MCF 10A (cell line): ENCODE results near the gene HEATR1. TPM values are rescaled to one million over a fixed set of nuclear protein-coding genes. Genes with fewer than 3 reads are reported as not detected.

ENCODE experiments used
- BruUV-seq: library from RNA; stranded (reverse); fragments of 400-500 nt; replicated peaks from 2 replicates; lab custom pipeline; 2021; lab: Mats Ljungman, UMichigan
- CTCF ChIA-PET: fragments of 300-600 bp; sonication (Branson Sonifier 250); formaldehyde crosslinking; extraction: SDS; loops from one replicate; lab custom pipeline; 2021; ENCODE audit warnings: antibody characterized with exemption, inconsistent platforms; lab: Yijun Ruan, JAX
- POLR2A ChIA-PET: fragments of 300-600, 350-650 bp; sonication (Branson Sonifier 250); formaldehyde crosslinking; extraction: SDS; loops from one replicate; lab custom pipeline; 2020; ENCODE audit warnings: antibody characterized with exemption, inconsistent platforms; lab: Yijun Ruan, JAX
- DNase-seq: peaks from one replicate; pipeline ENCODE4 v3.0.0-alpha.2; 2018; ENCODE audit not compliant: unreplicated experiment
- H3K27ac Mint-ChIP-seq: one replicate; pipeline ENCODE4 v1.8.0; 2022; ENCODE audit warnings: mild to moderate bottlenecking, low read depth, mixed read lengths; ENCODE audit not compliant: unreplicated experiment
- H3K27me3 Mint-ChIP-seq: one replicate; pipeline ENCODE4 v1.8.0; 2022; ENCODE audit warnings: mixed read lengths; ENCODE audit not compliant: insufficient read depth, unreplicated experiment
- H3K36me3 Mint-ChIP-seq: one replicate; pipeline ENCODE4 v1.8.0; 2022; ENCODE audit warnings: mild to moderate bottlenecking, moderate library complexity, mixed read lengths; ENCODE audit not compliant: insufficient read depth, unreplicated experiment
- H3K4me1 Mint-ChIP-seq: one replicate; pipeline ENCODE4 v1.8.0; 2022; ENCODE audit warnings: mixed read lengths; ENCODE audit not compliant: insufficient read depth, unreplicated experiment
- H3K4me3 Mint-ChIP-seq: one replicate; pipeline ENCODE4 v1.8.0; 2022; ENCODE audit warnings: mild to moderate bottlenecking, moderate library complexity, mixed read lengths; ENCODE audit not compliant: unreplicated experiment
- H3K9me3 Mint-ChIP-seq: one replicate; pipeline ENCODE4 v1.8.0; 2022; ENCODE audit warnings: mixed read lengths; ENCODE audit not compliant: unreplicated experiment
- CTCF ChIP-seq: fragments of 200-600 bp; IDR thresholded peaks from one replicate; pipeline ENCODE4 v1.8.0; 2022; ENCODE audit warnings: antibody characterized with exemption, mild to moderate bottlenecking; ENCODE audit not compliant: unreplicated experiment
- intact Hi-C: fragments of 100-400 bp; cut with micrococcal nuclease; formaldehyde crosslinking; loops from 2 replicates; pipeline ENCODE4 v1.14.1; 2022
- total RNA-seq: library from RNA; stranded (reverse); gene quantifications from 2 replicates; pipeline ENCODE4 v1.2.3, GENCODE V29; 2022

The HEATR1 gene
- total RNA-seq, 1 experiment from 2014 or later: 128 TPM

DNA sequence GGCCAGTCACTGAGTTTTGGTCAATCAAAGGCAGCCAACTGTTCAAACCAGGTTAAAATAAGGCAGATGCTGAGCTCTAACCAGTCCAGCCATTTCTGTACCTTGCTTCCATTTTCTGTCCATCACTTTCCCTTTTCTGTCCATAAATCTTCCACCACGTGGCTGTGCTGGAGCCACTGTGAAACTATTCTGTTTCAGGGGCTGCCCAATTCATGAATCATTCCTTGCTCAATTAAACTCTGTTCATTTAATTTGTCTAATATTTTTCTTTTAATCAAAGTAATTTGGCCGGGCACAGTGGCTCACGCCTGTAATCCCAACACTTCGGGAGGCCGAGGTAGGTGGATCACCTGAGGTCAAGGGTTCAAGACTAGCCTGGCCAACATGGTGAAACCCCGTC, 103.2 kb downstream of the HEATR1 start:
- Mint-ChIP-seq H3K4me3 (no peak overlapping the region), H3K27ac (no peak overlapping the region), H3K9me3 (no peaks in the 10 kb centered on the region), H3K27me3 (no peaks in the 10 kb centered on the region), H3K36me3 (no peaks in the 10 kb centered on the region), H3K4me1 (peaks cover 10% of the 10 kb centered on the region)
- intact Hi-C loops: no loop called here
- no peak for DNase-seq
- POLR2A ChIA-PET: interaction anchor here (1.2 to 1.5 kb wide), 2 partner anchors 15 to 24 kb away, joined by 3 to 4 read pairs; partner anchors contain the start of gene LGALS8
- CTCF ChIA-PET: interaction anchor here (0.7 to 2.2 kb wide), 7 partner anchors 10 to 398 kb away, joined by 3 to 15 read pairs (median 4); no protein-coding TSS in a partner anchor
- TF ChIP-seq CTCF: no peak
- BruUV-seq: no TSS peak

Other genes with a start within 250 kb of the HEATR1 start
- 0.65 and 1.1 TPM in 2 replicates for gene EDARADD, start 210.2 kb downstream of the HEATR1 start, total RNA-seq
- gene LGALS8, start 80.5 kb downstream of the HEATR1 start, total RNA-seq: 73.2 and 99.7 TPM in 2 replicates
- gene ACTN2, start 82.0 kb upstream of the HEATR1 start, total RNA-seq: not detected in 2 replicates
- gene MTR, start 190.8 kb upstream of the HEATR1 start, total RNA-seq: 54.6 and 59.1 TPM in 2 replicates